MCF 10A (cell line): ENCODE measurements around the gene ZNF280D. TPM values are rescaled to one million over a fixed set of nuclear protein-coding genes. Genes with fewer than 3 reads are reported as not detected.

Experiments used
- BruUV-seq: library from RNA; stranded (reverse); fragments of 400-500 nt; replicated peaks from 2 replicates; lab custom pipeline; 2021; lab: Mats Ljungman, UMichigan
- CTCF ChIA-PET: fragments of 300-600 bp; sonication (Branson Sonifier 250); formaldehyde crosslinking; extraction: SDS; loops from one replicate; lab custom pipeline; 2021; ENCODE audit warnings: antibody characterized with exemption, inconsistent platforms; lab: Yijun Ruan, JAX
- POLR2A ChIA-PET: fragments of 300-600, 350-650 bp; sonication (Branson Sonifier 250); formaldehyde crosslinking; extraction: SDS; loops from one replicate; lab custom pipeline; 2020; ENCODE audit warnings: antibody characterized with exemption, inconsistent platforms; lab: Yijun Ruan, JAX
- DNase-seq: peaks from one replicate; pipeline ENCODE4 v3.0.0-alpha.2; 2018; ENCODE audit not compliant: unreplicated experiment
- H3K27ac Mint-ChIP-seq: one replicate; pipeline ENCODE4 v1.8.0; 2022; ENCODE audit warnings: mild to moderate bottlenecking, low read depth, mixed read lengths; ENCODE audit not compliant: unreplicated experiment
- H3K27me3 Mint-ChIP-seq: one replicate; pipeline ENCODE4 v1.8.0; 2022; ENCODE audit warnings: mixed read lengths; ENCODE audit not compliant: insufficient read depth, unreplicated experiment
- H3K36me3 Mint-ChIP-seq: one replicate; pipeline ENCODE4 v1.8.0; 2022; ENCODE audit warnings: mild to moderate bottlenecking, moderate library complexity, mixed read lengths; ENCODE audit not compliant: insufficient read depth, unreplicated experiment
- H3K4me1 Mint-ChIP-seq: one replicate; pipeline ENCODE4 v1.8.0; 2022; ENCODE audit warnings: mixed read lengths; ENCODE audit not compliant: insufficient read depth, unreplicated experiment
- H3K4me3 Mint-ChIP-seq: one replicate; pipeline ENCODE4 v1.8.0; 2022; ENCODE audit warnings: mild to moderate bottlenecking, moderate library complexity, mixed read lengths; ENCODE audit not compliant: unreplicated experiment
- H3K9me3 Mint-ChIP-seq: one replicate; pipeline ENCODE4 v1.8.0; 2022; ENCODE audit warnings: mixed read lengths; ENCODE audit not compliant: unreplicated experiment
- CTCF ChIP-seq: fragments of 200-600 bp; IDR thresholded peaks from one replicate; pipeline ENCODE4 v1.8.0; 2022; ENCODE audit warnings: antibody characterized with exemption, mild to moderate bottlenecking; ENCODE audit not compliant: unreplicated experiment
- intact Hi-C: fragments of 100-400 bp; cut with micrococcal nuclease; formaldehyde crosslinking; loops from 2 replicates; pipeline ENCODE4 v1.14.1; 2022
- total RNA-seq: library from RNA; stranded (reverse); gene quantifications from 2 replicates; pipeline ENCODE4 v1.2.3, GENCODE V29; 2022

ZNF280D gene
- total RNA-seq, 1 experiment from 2014 or later, result 30.8 TPM

DNA sequence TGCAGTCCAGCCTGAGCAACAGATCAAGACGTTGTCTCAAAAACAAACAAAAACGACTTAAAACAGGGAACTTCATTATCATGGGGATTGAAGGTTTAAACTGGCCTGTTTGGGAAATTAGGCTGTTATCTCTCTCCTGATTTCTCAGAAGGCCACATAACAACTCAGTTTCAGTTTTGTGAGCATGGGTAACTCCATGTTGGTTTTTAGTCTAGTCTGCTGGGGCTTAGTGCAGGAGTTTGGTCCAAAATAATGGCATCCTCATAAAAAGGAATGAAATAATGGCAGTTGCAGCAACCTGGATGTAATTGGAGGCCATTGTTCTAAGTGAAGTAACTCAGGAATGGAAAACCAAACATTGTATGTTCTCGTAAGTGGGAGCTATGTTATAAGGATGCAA lies 2.3 kb upstream of the ZNF280D start:
- H3K27ac Mint-ChIP-seq, result no peak overlapping the region
- CTCF ChIA-PET, result interaction anchor here (0.6 kb wide), 1 partner anchor 238 kb away, joined by 3 read pairs; no protein-coding TSS in a partner anchor
- H3K36me3 Mint-ChIP-seq, result peaks cover 4% of the 10 kb centered on the region
- no peak for TF ChIP-seq CTCF
- intact Hi-C loops, result no loop called here
- peaks cover 12% of the 10 kb centered on the region for H3K4me1 Mint-ChIP-seq
- no peak overlapping the region for H3K4me3 Mint-ChIP-seq
- no peaks in the 10 kb centered on the region for H3K9me3 Mint-ChIP-seq
- POLR2A ChIA-PET, result no interaction called here
- H3K27me3 Mint-ChIP-seq, result no peaks in the 10 kb centered on the region
- BruUV-seq, result no TSS peak
- no peak for DNase-seq

GRCh38 chr15:56734013-56734635 lies 815 bp upstream of the ZNF280D start:
- peaks cover 20% of the 10 kb centered on the region for H3K4me1 Mint-ChIP-seq
- ChIA-PET POLR2A (interaction anchor here (0.6 to 3.2 kb wide), 21 partner anchors 10 to 269 kb away, joined by 3 to 19 read pairs (median 4); partner anchors contain the start of genes MNS1 and TCF12), CTCF (interaction anchor here (0.7 to 1.1 kb wide), 2 partner anchors 22 to 237 kb away, joined by 3 to 4 read pairs; no protein-coding TSS in a partner anchor)
- H3K27me3 Mint-ChIP-seq, result no peaks in the 10 kb centered on the region
- peak overlapping the region; percentile 88 for H3K4me3 Mint-ChIP-seq
- intact Hi-C loops, result no loop called here
- no peak for TF ChIP-seq CTCF
- H3K36me3 Mint-ChIP-seq, result peaks cover 9% of the 10 kb centered on the region
- peak; percentile 5 for DNase-seq
- H3K27ac Mint-ChIP-seq, result no peak overlapping the region
- no peaks in the 10 kb centered on the region for H3K9me3 Mint-ChIP-seq
- BruUV-seq, result no TSS peak

GRCh38 chr15:56732886-56733135 lies 498 bp downstream of the ZNF280D start:
- no peak for DNase-seq

More at GRCh38 chr15:56732886-56733135, 498 bp downstream of the ZNF280D start:
- BruUV-seq, result no TSS peak
- Mint-ChIP-seq H3K9me3 (no peaks in the 10 kb centered on the region), H3K36me3 (peaks cover 11% of the 10 kb centered on the region), H3K4me1 (peaks cover 20% of the 10 kb centered on the region), H3K4me3 (peak overlapping the region; percentile 88), H3K27me3 (no peaks in the 10 kb centered on the region), H3K27ac (peak overlapping the region; percentile 92)
- ChIA-PET POLR2A (interaction anchor here (0.7 to 3.2 kb wide), 20 partner anchors 8 to 500 kb away, joined by 3 to 19 read pairs (median 4); partner anchors contain the start of gene TCF12), CTCF (interaction anchor here (0.6 to 0.7 kb wide), 3 partner anchors 103 to 684 kb away, joined by 3 read pairs; no protein-coding TSS in a partner anchor)
- intact Hi-C loops, result no loop called here
- TF ChIP-seq CTCF, result no peak
